DOHH2 (cell line): ENCODE data around the gene ZC3H6.

ENCODE experiments used
- CTCF ChIP-seq: fragments of 200-600 bp; sonication (generic); IDR thresholded peaks from one replicate; pipeline ENCODE4 v1.5.1; 2014; ENCODE audit warnings: antibody characterized with exemption, mild to moderate bottlenecking, low read depth, low read length; ENCODE audit not compliant: poor library complexity, severe bottlenecking
- EZH2phosphoT487 ChIP-seq: fragments of 200-600 bp; sonication (generic); IDR thresholded peaks from 2 replicates; pipeline ENCODE4 v1.6.1; 2017; ENCODE audit warnings: borderline replicate concordance, mild to moderate bottlenecking, antibody characterized with exemption, low read length, moderate library complexity, mixed read lengths

GRCh38 chr2:112259509-112260294, 15.7 kb upstream of the ZC3H6 start:
- peak; percentile 98 for TF ChIP-seq CTCF
- no peak for TF ChIP-seq EZH2phosphoT487
